Measurements from ENCODE around the gene P2RX6.
"Not testable (repeated sequence)": the region's sequence is repeated elsewhere in the genome, so short reads cannot be mapped to it uniquely, and the experiment has no call there.

Gene P2RX6

GRCh38 chr22:21052715-21053459 lies 37.9 kb downstream of the P2RX6 start:
- no peak for DNase-seq (ENCODE audit: low read depth in 3 of 3)

- DNase-seq (ENCODE audit: low read depth in 3 of 3), result no peak
Measured at GRCh38 chr22:21054046-21054713, 39.2 kb downstream of the P2RX6 start.

- no peak for DNase-seq (ENCODE audit: low read depth in 3 of 3)
Measured at GRCh38 chr22:21054714-21055563, 40.0 kb downstream of the P2RX6 start.

GRCh38 chr22:21055564-21055834 lies 40.5 kb downstream of the P2RX6 start:
- no peak for DNase-seq (ENCODE audit: low read depth in 3 of 3)

- DNase-seq (ENCODE audit: low read depth in 3 of 3), result no peak
Measured at GRCh38 chr22:21055880-21056319, 40.9 kb downstream of the P2RX6 start.

GRCh38 chr22:21060363-21060762 lies 45.4 kb downstream of the P2RX6 start:
- not testable (repeated sequence) for DNase-seq (ENCODE audit: low read depth in 3 of 3)

GRCh38 chr22:21061660-21062321 lies 46.8 kb downstream of the P2RX6 start:
- not testable (repeated sequence) for DNase-seq (ENCODE audit: low read depth in 3 of 3)

GRCh38 chr22:21064425-21064824 lies 49.5 kb downstream of the P2RX6 start:
- DNase-seq (ENCODE audit: low read depth in 3 of 3), result not testable (repeated sequence)

- DNase-seq (ENCODE audit: low read depth in 3 of 3), result no peak
Measured at GRCh38 chr22:21064917-21065864, 50.2 kb downstream of the P2RX6 start.

- DNase-seq (ENCODE audit: low read depth in 3 of 3), result no peak
Measured at GRCh38 chr22:21067075-21067900, 52.3 kb downstream of the P2RX6 start.

GRCh38 chr22:21067901-21068680 lies 53.1 kb downstream of the P2RX6 start:
- no peak for DNase-seq (ENCODE audit: low read depth in 3 of 3)

GRCh38 chr22:21068681-21069276 lies 53.8 kb downstream of the P2RX6 start:
- DNase-seq (ENCODE audit: low read depth in 3 of 3), result no peak

GRCh38 chr22:21069375-21069774 lies 54.4 kb downstream of the P2RX6 start:
- DNase-seq (ENCODE audit: low read depth in 3 of 3), result no peak

- no peak for DNase-seq (ENCODE audit: low read depth in 3 of 3)
Measured at GRCh38 chr22:21070690-21071615, 56.0 kb downstream of the P2RX6 start.

GRCh38 chr22:21071796-21072195 lies 56.8 kb downstream of the P2RX6 start:
- not testable (repeated sequence) for DNase-seq (ENCODE audit: low read depth in 3 of 3)

GRCh38 chr22:21073023-21073422 lies 58.1 kb downstream of the P2RX6 start:
- no peak for DNase-seq (ENCODE audit: low read depth in 3 of 3)

GRCh38 chr22:21073482-21073881 lies 58.5 kb downstream of the P2RX6 start:
- DNase-seq (ENCODE audit: low read depth in 3 of 3), result no peak

All from stimulated activated CD4-positive, alpha-beta T cell treated with anti-CD3 and anti-CD28 coated beads, TNF-alpha, amount 100 ng/mL, for 24 hours (primary cell).